HUES6 (cell line): ENCODE measurements around the gene PLEKHG1.

ENCODE experiments used
- H3K27ac ChIP-seq: 2 replicates; pipeline ENCODE4 v1.7.0; 2013; ENCODE audit warnings: low read depth, mild to moderate bottlenecking, low read length, inconsistent platforms
- H3K27me3 ChIP-seq: 2 replicates; pipeline ENCODE4 v1.6.1; 2013; ENCODE audit warnings: low read length; ENCODE audit not compliant: control insufficient read depth, insufficient read depth
- H3K36me3 ChIP-seq: 2 replicates; pipeline ENCODE4 v1.6.1; 2013; ENCODE audit warnings: low read length; ENCODE audit not compliant: control insufficient read depth, insufficient read depth
- H3K4me1 ChIP-seq: 2 replicates; pipeline ENCODE4 v1.6.1; 2013; ENCODE audit warnings: low read length; ENCODE audit not compliant: control insufficient read depth, insufficient read depth
- H3K4me3 ChIP-seq: 2 replicates; pipeline ENCODE4 v1.5.1; 2013; ENCODE audit warnings: low read depth, low read length
- H3K9ac ChIP-seq: one replicate; pipeline ENCODE4 v1.6.1; 2013; ENCODE audit warnings: mild to moderate bottlenecking, low read length
- H3K9me3 ChIP-seq: 2 replicates; pipeline ENCODE4 v1.6.1; 2013; ENCODE audit warnings: low read depth, low read length; ENCODE audit not compliant: control insufficient read depth, insufficient read depth

The PLEKHG1 gene

GRCh38 chr6:150599199-150600009 is at the start of gene PLEKHG1:
Gene PLEKHG1 (plus strand): TSS chr6:150599885. CDS start chr6:150733682, 133,797 bp downstream.
- Histone ChIP-seq H3K4me3 (peak within 1 kb of the TSS; percentile 74), H3K9ac (peak within 1 kb of the TSS; percentile 51), H3K4me1 (0 out of 2 replicates have a peak, but pooled peaks cover 4% of the 10 kb centered on the region), H3K36me3 (no peaks in the 10 kb centered on the region), H3K27ac (no peak within 1 kb of the TSS), H3K27me3 (peaks cover 71% of the 10 kb centered on the region), H3K9me3 (no peaks in the 10 kb centered on the region)

- H3K36me3 ChIP-seq: no peaks in the 10 kb centered on the region
- H3K27me3 ChIP-seq: no peaks in the 10 kb centered on the region
- no peaks in the 10 kb centered on the region for H3K9me3 ChIP-seq
- H3K4me1 ChIP-seq: peaks cover 10% of the 10 kb centered on the region; the same call in 1 of the 2 replicates
- no peak overlapping the region for H3K4me3 ChIP-seq
- no peak overlapping the region for H3K27ac ChIP-seq
- H3K9ac ChIP-seq: peak overlapping the region; percentile 24
Measured at GRCh38 chr6:150550244-150550643, 49.4 kb upstream of the PLEKHG1 start.

- H3K36me3 ChIP-seq: no peaks in the 10 kb centered on the region
- no peaks in the 10 kb centered on the region for H3K4me1 ChIP-seq
- no peaks in the 10 kb centered on the region for H3K27me3 ChIP-seq
- H3K9me3 ChIP-seq: 0 out of 2 replicates have a peak, but pooled peaks cover 2% of the 10 kb centered on the region
- no peak overlapping the region for H3K9ac ChIP-seq
- H3K27ac ChIP-seq: no peak overlapping the region
- no peak overlapping the region for H3K4me3 ChIP-seq
Measured at GRCh38 chr6:150557043-150557599, 42.6 kb upstream of the PLEKHG1 start.

GRCh38 chr6:150560004-150560883 is 39.4 kb upstream of the PLEKHG1 start:
- H3K9me3 ChIP-seq: 0 out of 2 replicates have a peak, but pooled peaks cover 2% of the 10 kb centered on the region
- no peak overlapping the region for H3K9ac ChIP-seq
- no peaks in the 10 kb centered on the region for H3K4me1 ChIP-seq
- no peaks in the 10 kb centered on the region for H3K36me3 ChIP-seq
- no peak overlapping the region for H3K27ac ChIP-seq
- no peak overlapping the region for H3K4me3 ChIP-seq
- no peaks in the 10 kb centered on the region for H3K27me3 ChIP-seq

- Histone ChIP-seq H3K27me3 (no peaks in the 10 kb centered on the region), H3K27ac (no peak overlapping the region), H3K9ac (no peak overlapping the region), H3K9me3 (0 out of 2 replicates have a peak, but pooled peaks cover 2% of the 10 kb centered on the region), H3K4me3 (no peak overlapping the region), H3K4me1 (no peaks in the 10 kb centered on the region), H3K36me3 (no peaks in the 10 kb centered on the region)
Measured at GRCh38 chr6:150560884-150561219, 38.8 kb upstream of the PLEKHG1 start.

- H3K4me3 ChIP-seq: no peak overlapping the region
- no peaks in the 10 kb centered on the region for H3K27me3 ChIP-seq
- H3K36me3 ChIP-seq: no peaks in the 10 kb centered on the region
- no peaks in the 10 kb centered on the region for H3K9me3 ChIP-seq
- H3K4me1 ChIP-seq: no peaks in the 10 kb centered on the region
- H3K27ac ChIP-seq: no peak overlapping the region
- H3K9ac ChIP-seq: no peak overlapping the region
Measured at GRCh38 chr6:150565945-150566344, 33.7 kb upstream of the PLEKHG1 start.

GRCh38 chr6:150566486-150566885 is 33.2 kb upstream of the PLEKHG1 start:
- H3K9me3 ChIP-seq: no peaks in the 10 kb centered on the region
- H3K36me3 ChIP-seq: no peaks in the 10 kb centered on the region
- no peaks in the 10 kb centered on the region for H3K4me1 ChIP-seq
- H3K9ac ChIP-seq: no peak overlapping the region
- H3K27me3 ChIP-seq: no peaks in the 10 kb centered on the region
- no peak overlapping the region for H3K27ac ChIP-seq
- H3K4me3 ChIP-seq: no peak overlapping the region

GRCh38 chr6:150567380-150567779 is 32.3 kb upstream of the PLEKHG1 start:
- Histone ChIP-seq H3K9me3 (no peaks in the 10 kb centered on the region), H3K36me3 (no peaks in the 10 kb centered on the region), H3K4me1 (no peaks in the 10 kb centered on the region), H3K27me3 (no peaks in the 10 kb centered on the region), H3K9ac (no peak overlapping the region), H3K27ac (no peak overlapping the region), H3K4me3 (no peak overlapping the region)

- no peaks in the 10 kb centered on the region for H3K36me3 ChIP-seq
- H3K4me1 ChIP-seq: no peaks in the 10 kb centered on the region
- H3K4me3 ChIP-seq: no peak overlapping the region
- H3K27me3 ChIP-seq: no peaks in the 10 kb centered on the region
- no peak overlapping the region for H3K27ac ChIP-seq
- no peak overlapping the region for H3K9ac ChIP-seq
- H3K9me3 ChIP-seq: no peaks in the 10 kb centered on the region
Measured at GRCh38 chr6:150567823-150568383, 31.8 kb upstream of the PLEKHG1 start.

GRCh38 chr6:150568560-150568959 is 31.1 kb upstream of the PLEKHG1 start:
- H3K4me1 ChIP-seq: peaks cover 6% of the 10 kb centered on the region; the same call in 1 of the 2 replicates
- H3K27ac ChIP-seq: no peak overlapping the region
- no peak overlapping the region for H3K9ac ChIP-seq
- H3K36me3 ChIP-seq: no peaks in the 10 kb centered on the region
- no peaks in the 10 kb centered on the region for H3K9me3 ChIP-seq
- no peak overlapping the region for H3K4me3 ChIP-seq
- H3K27me3 ChIP-seq: no peaks in the 10 kb centered on the region
